Stomach (tissue), 4 donors: ENCODE results near the gene NTRK3.

Experiments
- CTCF ChIP-seq, 7 experiments: fragments of 450-650 bp in 4 of 7; fragments of 200-600 bp in 3 of 7; sonication (generic) in 3 of 7; IDR thresholded peaks; one replicate each; pipeline ENCODE4 v1.5.1; 2016 to 2019; ENCODE audit warnings: antibody characterized with exemption in 7 of 7, control low read depth in 2 of 7, mild to moderate bottlenecking in 1 of 7
- EP300 ChIP-seq: sonication (generic); formaldehyde crosslinking; IDR thresholded peaks from one replicate; pipeline ENCODE4 v1.6.1; 2017; ENCODE audit warnings: antibody characterized with exemption
- POLR2A ChIP-seq, 4 donors: fragments of 450-650 bp; IDR thresholded peaks; one replicate each; pipeline ENCODE4 v1.6.1; 2016; ENCODE audit warnings: antibody characterized with exemption in 4 of 4, control low read depth in 2 of 4, mild to moderate bottlenecking in 1 of 4, moderate library complexity in 1 of 4
- POLR2AphosphoS5 ChIP-seq, 3 donors: sonication (generic); formaldehyde crosslinking; IDR thresholded peaks; one replicate each; pipeline ENCODE4 v1.6.1; 2016; ENCODE audit warnings: antibody characterized with exemption in 3 of 3

DNA sequence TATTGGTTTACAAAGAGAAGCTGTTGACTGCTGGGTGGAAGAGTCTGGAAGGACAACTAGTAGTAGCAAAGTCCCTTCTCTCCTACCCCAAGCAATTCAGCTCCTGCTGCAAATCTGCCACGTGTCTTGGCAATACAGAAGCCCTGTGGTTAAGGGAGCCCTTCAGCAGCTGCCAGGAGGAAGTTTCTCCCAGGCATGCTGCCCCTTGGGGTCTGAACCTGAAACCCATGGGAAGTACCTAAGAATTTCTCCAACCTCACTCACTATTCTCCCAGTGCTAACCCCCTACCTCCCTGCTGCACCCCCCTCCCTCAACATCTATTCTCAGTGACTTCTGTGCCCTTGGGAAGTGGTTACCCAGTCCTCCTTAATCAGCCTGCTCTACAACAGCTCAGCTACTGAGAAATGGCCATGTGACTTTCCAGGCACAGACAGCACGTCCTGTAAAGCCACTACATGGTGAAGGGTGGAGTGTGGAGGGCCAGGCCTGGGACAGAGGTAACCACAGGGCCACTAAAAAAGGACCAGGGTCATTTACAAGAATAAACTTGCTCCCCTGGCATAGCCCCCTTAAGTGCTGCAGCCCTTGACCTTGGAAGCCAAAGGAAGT is 316.6 kb downstream of the NTRK3 start:
- TF ChIP-seq EP300 (no peak), POLR2AphosphoS5 (IDR thresholded peaks at IDR 0.05) (no peak), CTCF (IDR thresholded peaks at IDR 0.05) (no peak), POLR2A (IDR thresholded peaks at IDR 0.05) (no peak)
